Kidney glomerular epithelial cell (primary cell): Measurements from ENCODE around the gene NUDT1.
A peak's percentile ranks its signal among the peaks of the same experiment; 100 is the strongest.

ENCODE experiments used
- DNase-seq: peaks from one replicate; lab custom pipeline; 2025; lab: John Stamatoyannopoulos, UW

NUDT1 gene

DNA sequence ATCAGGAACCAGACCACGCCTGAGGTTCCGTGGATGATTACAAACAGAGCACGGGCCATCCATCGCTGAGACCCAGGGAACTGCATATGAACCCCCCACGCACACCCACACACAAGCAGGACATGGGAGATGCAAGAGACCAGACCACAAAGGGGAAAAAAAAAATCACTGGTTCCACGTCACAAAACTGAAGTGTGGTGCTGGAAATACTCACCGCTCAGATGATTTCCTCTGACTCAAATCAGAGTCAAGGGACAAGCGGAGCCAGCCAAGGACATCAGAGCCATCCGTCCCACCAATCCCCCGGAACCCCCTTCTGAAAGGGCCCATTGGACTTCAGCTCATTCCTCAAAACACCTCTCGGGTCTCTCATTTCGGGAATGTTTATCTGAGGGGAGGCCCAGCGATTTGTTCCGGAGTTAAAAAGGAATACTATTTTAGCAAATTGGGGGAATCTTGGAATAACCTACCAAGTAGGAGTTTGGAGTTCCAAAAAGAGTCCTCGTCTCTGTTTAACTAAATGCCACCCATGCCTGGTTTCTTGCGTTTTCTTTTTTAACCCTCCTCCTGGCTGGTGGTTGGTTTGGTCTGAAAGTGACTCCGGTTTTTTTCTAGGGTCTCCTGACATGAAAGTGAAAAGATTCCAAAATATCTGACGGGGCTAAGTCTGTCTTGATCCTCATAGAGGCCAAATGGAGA is 57.3 kb downstream of the NUDT1 start:
- peak; percentile 28 for DNase-seq

- no peak for DNase-seq
These were observed 58.0 kb downstream of the NUDT1 start for GRCh38 chr7:2299870-2300512.
